Neural progenitor cell (in vitro differentiated cells): Measurements from ENCODE around the gene FDXACB1. TPM values are rescaled to one million over a fixed set of nuclear protein-coding genes. Genes with fewer than 3 reads are reported as not detected.

Experiments
- DNase-seq: peaks from one replicate; pipeline ENCODE4 v3.0.0-alpha.2; 2016; ENCODE audit warnings: low spot score
- H2AFZ ChIP-seq: fragments of 200-600 bp; sonication (generic); replicated peaks from 2 replicates; pipeline ENCODE4 v1.6.1; 2016; ENCODE audit warnings: antibody characterized with exemption
- H3F3A ChIP-seq: fragments of 200-600 bp; sonication (generic); 2 replicates; pipeline ENCODE4 v1.6.1; 2016; ENCODE audit warnings: antibody characterized with exemption, low read depth
- H3K27ac ChIP-seq: fragments of 200-600 bp; sonication (generic); 2 replicates; pipeline ENCODE4 v1.5.1; 2016; ENCODE audit warnings: mild to moderate bottlenecking
- H3K27me3 ChIP-seq: fragments of 200-600 bp; sonication (generic); 2 replicates; pipeline ENCODE4 v1.6.1; 2016; ENCODE audit warnings: mild to moderate bottlenecking, moderate library complexity
- H3K36me3 ChIP-seq: fragments of 200-600 bp; sonication (generic); 2 replicates; pipeline ENCODE4 v1.5.1; 2016
- H3K4me1 ChIP-seq: fragments of 200-600 bp; sonication (generic); 2 replicates; pipeline ENCODE4 v1.6.1; 2016; ENCODE audit warnings: mixed run types
- H3K4me2 ChIP-seq: fragments of 200-600 bp; sonication (generic); 2 replicates; pipeline ENCODE4 v1.6.1; 2016
- H3K4me3 ChIP-seq: fragments of 200-600 bp; sonication (generic); 2 replicates; pipeline ENCODE4 v1.5.1; 2016
- H3K79me2 ChIP-seq: fragments of 200-600 bp; sonication (generic); 2 replicates; pipeline ENCODE4 v1.6.1; 2016; ENCODE audit warnings: low read depth
- H3K9ac ChIP-seq: fragments of 200-600 bp; sonication (generic); 2 replicates; pipeline ENCODE4 v1.6.1; 2016
- H3K9me3 ChIP-seq: fragments of 200-600 bp; sonication (generic); 2 replicates; pipeline ENCODE4 v1.5.1; 2016; ENCODE audit warnings: low read depth
- H4K20me1 ChIP-seq: fragments of 200-600 bp; sonication (generic); 2 replicates; pipeline ENCODE4 v1.6.1; 2016; ENCODE audit warnings: low read depth
- H3K27ac Mint-ChIP-seq: 3 replicates; pipeline ENCODE4 v1.8.0; 2021; ENCODE audit warnings: mixed read lengths
- H3K27me3 Mint-ChIP-seq: 2 replicates; pipeline ENCODE4 v1.8.0; 2022; ENCODE audit warnings: low read depth, mild to moderate bottlenecking, inconsistent platforms, moderate library complexity, mixed read lengths; ENCODE audit not compliant: insufficient read depth
- H3K36me3 Mint-ChIP-seq: 3 replicates; pipeline ENCODE4 v1.8.0; 2021; ENCODE audit warnings: mixed read lengths
- H3K4me1 Mint-ChIP-seq: 3 replicates; pipeline ENCODE4 v1.8.0; 2021; ENCODE audit warnings: mixed read lengths
- H3K4me3 Mint-ChIP-seq: 3 replicates; pipeline ENCODE4 v1.8.0; 2021; ENCODE audit warnings: mild to moderate bottlenecking, moderate library complexity, mixed read lengths
- H3K9me3 Mint-ChIP-seq: 3 replicates; pipeline ENCODE4 v1.8.0; 2020; ENCODE audit warnings: mixed read lengths
- CTCF ChIP-seq: fragments of 200-600 bp; sonication (generic); IDR thresholded peaks from 2 replicates; pipeline ENCODE4 v1.5.1; 2017; ENCODE audit warnings: antibody characterized with exemption, mild to moderate bottlenecking
- EZH2 ChIP-seq: fragments of 200-600 bp; sonication (generic); IDR thresholded peaks from 2 replicates; pipeline ENCODE4 v1.6.1; 2017; ENCODE audit warnings: antibody characterized with exemption, mild to moderate bottlenecking, moderate library complexity
- EZH2phosphoT487 ChIP-seq: fragments of 200-600 bp; sonication (generic); IDR thresholded peaks from 2 replicates; pipeline ENCODE4 v1.6.1; 2017; ENCODE audit warnings: antibody characterized with exemption
- total RNA-seq: library from RNA; depleted of rRNA; stranded (reverse); fragments of >200 nt; gene quantifications from 2 replicates; pipeline ENCODE4 v1.2.3, GENCODE V29; 2015; ENCODE audit warnings: low replicate concordance

Gene FDXACB1
- total RNA-seq, 1 donor from 2014 or later, result 6.0 TPM

- H3K4me1 Mint-ChIP-seq, result peaks cover 24% of the 10 kb centered on the region
Measured at GRCh38 chr11:111920908-111921307, 41.9 kb upstream of the FDXACB1 start.

GRCh38 chr11:111918390-111919256 lies 39.7 kb upstream of the FDXACB1 start, which contains the start of gene C11orf52:
C11orf52 (plus strand) TSS chr11:111918913; CDS start chr11:111918973, 60 bp downstream.
- Histone ChIP-seq H3F3A (peaks cover 2% of the 10 kb centered on the region), H3K27ac (no peak within 1 kb of the TSS), H2AFZ (peak within 1 kb of the TSS; percentile 68), H3K4me1 (peaks cover 12% of the 10 kb centered on the region), H3K27me3 (no peaks in the 10 kb centered on the region), H3K9me3 (no peaks in the 10 kb centered on the region), H4K20me1 (no peaks in the 10 kb centered on the region), H3K9ac (no peak within 1 kb of the TSS), H3K4me3 (no peak within 1 kb of the TSS), H3K36me3 (no peaks in the 10 kb centered on the region), H3K79me2 (no peaks in the 10 kb centered on the region), H3K4me2 (peak within 1 kb of the TSS; percentile 34)
- no peaks in the 10 kb centered on the region for H3K9me3 Mint-ChIP-seq
- no peak within 1 kb of the TSS for H3K4me3 Mint-ChIP-seq
- H3K4me1 Mint-ChIP-seq, result peaks cover 11% of the 10 kb centered on the region
- peak within 1 kb of the TSS; percentile 74 for H3K27ac Mint-ChIP-seq
- peak; percentile 45 for DNase-seq
- TF ChIP-seq EZH2phosphoT487 (no peak), EZH2 (no peak), CTCF (no peak)
- peaks cover 4% of the 10 kb centered on the region for H3K27me3 Mint-ChIP-seq
- H3K36me3 Mint-ChIP-seq, result no peaks in the 10 kb centered on the region

More at GRCh38 chr11:111920908-111921307, 41.9 kb upstream of the FDXACB1 start:
- no peak for DNase-seq
- no peaks in the 10 kb centered on the region for H3K9me3 Mint-ChIP-seq
- H3K27me3 Mint-ChIP-seq, result peaks cover 4% of the 10 kb centered on the region
- no peak overlapping the region for H3K4me3 ChIP-seq
- no peak overlapping the region for H3K4me3 Mint-ChIP-seq
- no peak overlapping the region for H3K27ac ChIP-seq
- no peak overlapping the region for H3K4me2 ChIP-seq
- H3K79me2 ChIP-seq, result no peaks in the 10 kb centered on the region
- no peaks in the 10 kb centered on the region for H3K27me3 ChIP-seq
- no peaks in the 10 kb centered on the region for H3K9me3 ChIP-seq
- no peaks in the 10 kb centered on the region for H3K36me3 ChIP-seq
- no peak for TF ChIP-seq EZH2phosphoT487
- TF ChIP-seq CTCF, result no peak
- TF ChIP-seq EZH2, result no peak
- H3K36me3 Mint-ChIP-seq, result no peaks in the 10 kb centered on the region
- peaks cover 7% of the 10 kb centered on the region for H3F3A ChIP-seq
- H4K20me1 ChIP-seq, result no peaks in the 10 kb centered on the region
- H3K4me1 ChIP-seq, result peaks cover 17% of the 10 kb centered on the region
- H3K9ac ChIP-seq, result no peak overlapping the region
- H2AFZ ChIP-seq, result no peak overlapping the region
- H3K27ac Mint-ChIP-seq, result no peak overlapping the region

- Histone ChIP-seq H3K4me2 (no peak overlapping the region), H3K9ac (no peak overlapping the region), H3K4me1 (peaks cover 4% of the 10 kb centered on the region), H3K9me3 (no peaks in the 10 kb centered on the region), H4K20me1 (no peaks in the 10 kb centered on the region), H3K36me3 (no peaks in the 10 kb centered on the region), H3F3A (no peaks in the 10 kb centered on the region), H2AFZ (no peak overlapping the region), H3K27ac (no peak overlapping the region), H3K4me3 (no peak overlapping the region), H3K27me3 (no peaks in the 10 kb centered on the region), H3K79me2 (no peaks in the 10 kb centered on the region)
- H3K27me3 Mint-ChIP-seq, result peaks cover 4% of the 10 kb centered on the region
- H3K36me3 Mint-ChIP-seq, result no peaks in the 10 kb centered on the region
- no peaks in the 10 kb centered on the region for H3K9me3 Mint-ChIP-seq
- DNase-seq, result no peak
- H3K4me3 Mint-ChIP-seq, result no peak overlapping the region
- no peak overlapping the region for H3K27ac Mint-ChIP-seq
- TF ChIP-seq CTCF (no peak), EZH2phosphoT487 (no peak), EZH2 (no peak)
- H3K4me1 Mint-ChIP-seq, result peaks cover 3% of the 10 kb centered on the region
Measured at GRCh38 chr11:111917788-111918187, 38.8 kb upstream of the FDXACB1 start.
